ENCODE results near the gene CDYL2.

Gene CDYL2

DNA sequence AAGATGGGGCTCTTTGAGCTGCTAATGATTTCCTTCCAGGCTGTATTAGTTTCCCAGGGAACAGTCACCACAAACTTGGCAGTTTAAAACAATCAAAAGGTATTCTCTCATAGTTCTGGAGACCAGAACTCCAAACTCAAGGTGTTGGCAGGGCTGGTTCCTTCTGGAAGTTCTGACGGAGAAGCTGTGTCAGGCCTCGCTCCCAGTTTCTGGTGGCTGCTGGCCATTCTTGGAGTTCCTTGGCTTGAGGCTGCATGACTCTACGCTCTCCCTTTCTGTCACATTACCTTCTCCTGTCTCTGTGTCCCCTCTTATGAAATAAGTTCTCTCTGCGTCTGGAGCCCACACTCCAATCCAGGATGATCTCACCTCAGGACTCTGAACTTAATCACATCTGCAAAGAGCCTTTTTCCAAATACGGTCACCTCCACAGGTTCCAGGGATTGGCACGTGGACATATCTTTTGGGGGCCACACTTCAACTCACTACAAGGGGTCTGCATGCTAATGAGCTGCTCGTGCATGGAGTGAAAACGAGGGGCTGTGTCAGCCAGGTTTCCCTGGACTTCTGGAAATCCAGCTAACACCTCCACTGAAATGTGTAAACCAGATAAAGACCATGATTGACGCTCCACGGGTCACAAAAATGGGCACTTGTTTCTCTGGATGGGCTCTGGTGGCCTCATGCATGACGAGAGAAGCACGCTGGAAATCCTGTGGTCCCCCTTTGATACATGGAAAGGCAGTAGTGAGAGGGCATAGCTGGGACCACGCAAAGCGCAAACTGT is 185.3 kb downstream of the CDYL2 start:
- no peak for DNase-seq

DNA sequence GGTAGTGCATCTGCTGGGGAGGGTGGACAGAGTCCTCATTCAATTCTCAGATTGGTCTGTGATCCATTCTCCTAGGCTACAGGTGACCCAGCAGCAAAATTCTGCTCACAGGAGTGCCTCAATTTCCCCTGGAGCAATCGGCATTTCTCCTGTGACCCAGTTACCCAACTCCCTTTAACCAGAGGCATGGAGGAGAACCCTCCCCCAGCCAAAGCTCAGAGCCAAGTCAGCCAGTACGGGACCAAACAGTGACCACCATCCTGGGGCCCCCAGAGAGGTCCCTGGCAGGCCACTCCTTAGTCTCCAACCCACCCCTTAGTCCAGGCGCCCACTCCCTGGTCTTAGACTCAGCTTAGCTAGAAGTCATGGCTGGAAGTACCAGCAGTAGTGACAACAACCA is 188.0 kb downstream of the CDYL2 start:
- no peak for DNase-seq

DNA sequence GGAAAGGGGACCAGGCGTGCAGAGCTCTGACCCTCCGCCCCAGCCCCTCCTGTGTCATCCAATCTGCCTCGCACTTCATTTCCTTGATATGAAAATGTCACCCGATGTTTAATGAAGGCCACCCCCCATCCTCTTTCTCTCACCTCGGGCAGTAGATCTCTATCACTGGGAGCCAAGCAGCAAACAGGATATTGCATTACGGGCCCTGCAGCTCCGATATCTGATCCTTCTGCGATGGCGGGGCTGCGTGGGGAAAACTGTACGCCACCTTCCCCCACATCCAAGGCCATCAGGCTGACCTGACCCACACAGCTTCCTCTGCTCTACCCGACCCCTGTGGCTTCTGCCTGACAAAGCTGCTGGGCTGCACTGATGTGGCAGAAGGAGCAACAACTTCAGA is 188.7 kb downstream of the CDYL2 start:
- DNase-seq = no peak

DNA sequence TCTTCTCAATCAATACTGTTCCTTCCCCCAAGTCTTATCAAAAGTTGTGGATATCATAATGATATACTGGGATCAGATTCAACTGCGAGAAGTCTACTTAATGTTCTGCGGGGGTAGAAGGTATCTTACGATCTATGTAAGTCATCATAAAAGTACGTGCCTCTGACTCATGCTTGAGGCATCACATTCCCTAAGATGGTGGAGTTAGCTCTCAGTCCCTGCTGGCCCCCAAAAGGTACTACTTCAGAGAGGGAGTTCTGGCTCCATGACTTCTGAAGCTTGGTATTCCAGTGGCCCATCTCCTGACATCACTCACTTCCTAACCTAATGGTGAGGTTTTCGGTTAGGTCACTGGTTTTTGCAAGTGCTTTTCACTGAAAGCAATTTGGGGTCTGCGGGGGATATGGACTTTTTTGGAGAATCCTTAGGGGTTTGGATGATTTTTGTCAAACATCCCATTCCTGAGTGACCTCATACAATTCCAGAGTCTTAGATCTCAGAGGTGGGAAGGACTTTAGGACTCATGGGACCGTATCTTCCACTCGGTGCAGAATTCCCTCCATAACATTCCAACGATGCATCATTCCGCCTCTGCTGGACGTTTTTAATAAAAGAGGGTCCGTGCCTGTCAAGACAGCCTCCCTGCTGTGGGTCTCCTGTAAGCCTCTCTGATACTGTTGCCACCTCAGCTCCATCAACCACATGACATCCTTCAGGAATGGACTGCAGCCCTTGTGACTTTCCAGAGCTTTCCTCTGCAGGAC is 189.3 kb downstream of the CDYL2 start:
- DNase-seq = no peak

DNA sequence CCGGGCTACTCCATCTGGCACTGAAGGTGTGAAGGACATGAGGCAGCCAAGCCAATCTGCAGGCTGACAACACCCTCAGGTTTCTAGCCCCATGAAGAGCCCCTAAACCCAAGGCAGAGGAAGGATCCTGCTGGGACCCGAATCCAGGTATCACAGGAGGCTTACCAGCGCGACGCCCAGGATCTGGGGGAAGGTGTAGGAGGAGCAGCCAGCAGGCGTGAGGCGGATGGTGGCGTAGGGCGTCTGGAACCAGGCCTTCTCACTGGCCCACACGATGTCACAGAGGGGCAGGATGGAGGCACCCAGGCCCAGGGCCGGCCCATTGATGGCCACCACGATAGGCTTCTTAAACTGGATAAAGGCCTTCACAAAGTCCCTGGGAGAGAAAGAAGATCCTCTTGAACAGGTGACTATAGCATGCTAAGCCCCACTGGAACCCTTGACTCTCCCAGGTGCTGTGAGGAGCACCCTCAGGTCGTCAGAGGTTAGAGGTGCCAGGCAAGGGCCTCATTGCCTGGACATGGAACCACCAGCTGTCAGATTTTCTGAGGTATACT is 191.9 kb downstream of the CDYL2 start:
- DNase-seq = no peak

DNA sequence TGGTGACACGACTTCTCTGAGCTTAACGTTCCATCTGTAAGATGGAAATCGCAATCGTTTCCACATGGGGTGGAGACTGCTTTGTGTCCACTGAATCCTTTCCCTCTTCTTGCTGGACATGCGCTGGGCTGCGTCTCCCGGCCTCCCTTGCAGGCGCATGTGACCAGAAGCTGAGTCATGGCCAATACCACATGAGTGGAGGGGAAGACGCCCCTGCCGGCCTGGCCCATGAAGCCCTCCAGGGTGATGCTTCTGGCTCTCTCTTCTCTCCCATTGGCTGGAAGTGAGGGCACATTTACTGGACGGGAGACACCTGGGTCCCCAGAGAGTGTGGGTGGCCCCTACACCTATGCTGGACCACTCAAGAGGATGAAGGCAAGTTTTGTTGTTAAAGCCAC is 192.5 kb downstream of the CDYL2 start:
- no peak for DNase-seq

DNA sequence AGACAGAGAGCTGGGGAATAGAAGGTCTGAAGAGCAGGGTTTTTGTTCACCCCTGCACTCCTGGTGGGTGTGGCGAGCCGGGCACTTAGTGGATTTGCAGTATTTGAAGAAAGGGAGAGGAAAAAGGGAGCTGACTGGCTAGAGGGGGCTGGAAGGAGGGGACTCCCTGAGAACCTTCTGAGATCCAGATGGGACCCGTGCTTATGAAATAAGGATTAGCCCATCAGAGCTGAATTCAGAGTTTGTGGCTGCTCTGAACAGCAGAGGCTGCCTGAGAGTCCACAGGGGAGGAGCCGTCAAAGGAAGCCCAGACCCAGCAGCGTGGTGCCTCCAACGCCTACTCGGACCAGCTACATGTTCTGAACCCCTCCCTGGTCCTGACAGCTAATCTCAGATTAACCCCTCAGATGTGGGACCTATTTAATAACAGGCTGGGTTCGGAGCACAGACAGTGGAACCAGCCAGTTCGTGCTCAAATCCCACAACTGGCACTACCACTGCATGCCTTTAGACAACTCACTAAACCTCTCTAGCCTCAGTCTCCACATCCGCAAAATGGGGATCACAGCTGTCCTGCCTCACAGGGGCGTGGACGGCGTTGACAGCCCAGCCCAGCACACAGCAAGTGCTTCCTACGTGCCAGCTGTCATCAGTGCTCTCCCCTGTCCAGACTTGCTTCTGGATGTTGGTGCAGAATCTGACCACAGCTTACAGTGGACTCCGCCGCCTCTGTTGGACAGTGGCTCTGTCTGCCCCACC is 193.0 kb downstream of the CDYL2 start:
- no peak for DNase-seq

DNA sequence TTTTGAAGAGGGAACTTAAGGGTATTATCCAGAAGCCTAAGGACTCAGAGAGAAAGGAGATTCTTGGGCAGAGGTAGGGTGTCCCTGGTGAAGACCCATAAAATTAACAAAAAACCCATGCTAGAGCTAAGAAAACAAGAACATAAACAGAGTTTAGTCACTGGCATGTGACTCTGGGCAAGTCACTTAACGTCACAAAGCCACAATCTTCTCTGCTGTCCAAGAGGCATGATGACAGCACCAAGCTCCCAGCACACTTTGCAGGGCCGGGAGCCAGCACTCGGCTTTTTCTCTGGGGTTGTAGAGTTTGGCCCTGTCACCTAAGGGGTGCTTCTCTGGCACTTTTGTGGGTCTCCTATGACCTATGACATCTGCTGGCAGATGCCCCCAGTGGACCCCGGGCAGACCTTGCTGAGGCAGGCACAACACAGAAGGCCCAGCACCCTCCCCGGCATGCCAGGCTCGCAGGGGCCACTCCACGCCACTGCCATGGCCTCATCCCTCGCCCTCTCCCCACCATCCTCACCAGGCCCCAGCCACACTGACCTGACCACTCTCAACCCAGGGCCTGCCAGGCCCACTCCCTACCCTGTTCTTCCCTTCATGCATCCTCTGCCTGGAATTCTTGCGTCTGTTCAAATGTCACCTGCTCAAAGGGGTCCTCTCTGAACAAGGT is 193.8 kb downstream of the CDYL2 start:
- no peak for DNase-seq

DNA sequence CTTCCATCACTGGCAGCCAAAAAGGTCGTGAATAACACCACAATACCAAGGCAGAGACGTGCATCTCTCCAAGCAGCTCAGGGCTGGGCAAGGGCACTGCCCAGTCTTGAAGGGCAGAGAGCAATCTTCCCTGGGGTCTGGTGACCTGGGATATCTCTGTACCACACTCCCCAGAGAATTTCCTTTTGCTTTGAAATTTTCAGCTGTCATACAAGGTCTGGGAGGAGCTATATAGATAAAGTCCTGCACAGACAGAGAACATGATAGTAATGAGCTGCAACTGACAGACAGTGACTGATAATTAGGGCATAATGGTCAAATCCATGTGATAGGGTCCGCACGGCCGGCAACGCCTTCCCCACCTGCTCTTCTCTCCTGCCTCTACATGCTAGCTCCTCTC is 195.5 kb downstream of the CDYL2 start:
- no peak for DNase-seq

DNA sequence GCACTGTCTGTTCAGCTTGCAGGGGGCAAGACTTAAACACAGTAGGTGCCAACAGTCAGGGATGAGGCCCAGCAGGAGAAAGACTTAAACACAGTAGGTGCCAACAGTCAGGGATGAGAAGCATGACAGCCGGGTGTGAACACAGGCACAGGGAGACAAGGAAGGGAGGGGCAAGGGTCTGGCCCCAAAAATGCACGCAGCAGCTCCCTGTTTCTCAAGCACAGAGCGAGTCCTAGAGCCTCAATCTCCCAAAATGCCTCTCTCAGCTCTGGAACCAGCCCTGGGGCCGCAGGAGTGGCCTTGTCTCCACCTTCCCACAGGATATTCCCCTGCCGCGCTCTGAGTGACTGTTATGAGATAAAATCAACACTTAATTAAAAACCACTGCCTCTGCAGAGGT is 197.2 kb downstream of the CDYL2 start:
- no peak for DNase-seq

DNA sequence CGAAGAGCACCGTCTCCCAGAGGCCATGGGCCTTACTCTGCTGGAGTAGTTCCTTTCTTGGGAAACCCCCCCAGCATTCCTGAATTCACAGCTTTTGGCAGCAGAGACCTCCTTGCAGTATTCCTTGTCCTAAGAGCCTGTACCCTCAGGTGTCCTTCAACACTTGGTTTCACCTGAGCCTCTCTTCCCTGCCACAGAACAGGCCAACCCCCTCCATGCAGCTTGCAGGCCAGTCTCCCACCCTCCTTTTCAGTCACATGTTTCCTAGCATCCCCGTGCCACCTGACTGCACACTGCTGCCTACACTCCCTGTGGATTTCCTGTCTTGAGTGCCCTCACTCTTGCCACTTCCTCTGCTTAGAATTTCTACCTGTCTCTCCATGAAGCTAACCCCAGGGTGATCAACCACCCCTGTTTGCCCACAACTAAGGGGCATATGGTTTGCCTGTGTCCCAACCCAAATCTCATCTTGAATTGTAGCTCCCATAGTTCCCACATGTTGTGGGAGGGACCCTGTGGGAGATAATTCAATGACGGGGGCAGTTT is 198.1 kb downstream of the CDYL2 start:
- no peak for DNase-seq

DNA sequence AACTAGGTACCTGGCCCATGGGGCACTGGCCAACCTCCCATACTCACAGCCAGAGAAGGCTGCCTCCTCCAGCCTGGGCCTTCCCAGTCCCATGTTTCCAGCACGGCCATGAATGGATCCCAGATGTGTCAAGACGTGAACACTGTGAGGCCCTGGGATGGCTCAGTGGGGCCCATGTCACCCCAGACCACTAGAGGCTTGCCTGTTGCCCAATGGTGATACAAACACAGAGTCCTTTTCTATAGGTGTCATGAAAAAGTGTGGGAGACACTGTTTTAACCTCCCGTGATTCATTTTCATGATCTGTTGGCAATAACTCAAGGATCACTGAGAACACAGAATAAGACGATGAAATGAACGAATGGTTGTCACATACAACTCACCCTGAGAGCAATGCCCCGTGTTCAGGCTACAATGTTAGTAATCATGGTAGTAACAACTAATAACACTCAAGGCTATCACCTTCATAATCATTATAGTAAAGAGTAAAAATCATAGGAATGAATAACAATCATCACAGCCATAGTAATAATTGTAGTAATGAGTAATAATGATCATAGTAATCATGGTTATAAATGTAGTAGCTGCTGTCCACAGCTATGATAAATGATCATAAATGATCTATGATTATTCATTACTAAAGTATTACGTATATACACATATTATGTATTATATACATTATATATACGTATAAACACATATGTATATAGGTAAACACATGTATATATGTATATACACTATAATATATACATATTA is 199.6 kb downstream of the CDYL2 start:
- no peak for DNase-seq

DNA sequence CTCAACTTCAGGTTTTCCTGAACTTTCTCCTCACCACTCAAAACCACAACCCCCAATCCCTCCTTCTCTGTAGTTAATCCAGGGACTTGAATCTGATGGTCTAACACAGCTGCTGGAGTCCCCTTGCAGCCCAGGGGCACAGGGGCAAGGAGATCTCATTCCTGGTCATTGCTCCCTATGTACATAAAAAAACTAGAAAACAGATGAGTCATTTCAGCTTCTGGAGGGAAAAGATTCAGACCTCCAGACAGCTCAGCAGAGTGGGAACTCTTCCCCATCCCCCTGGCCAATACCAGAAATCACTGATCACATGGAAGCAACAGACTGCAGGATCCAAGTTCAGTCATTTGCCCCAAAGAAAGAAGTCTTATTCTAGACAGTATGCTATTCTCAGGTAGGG is 201.5 kb downstream of the CDYL2 start:
- no peak for DNase-seq

DNA sequence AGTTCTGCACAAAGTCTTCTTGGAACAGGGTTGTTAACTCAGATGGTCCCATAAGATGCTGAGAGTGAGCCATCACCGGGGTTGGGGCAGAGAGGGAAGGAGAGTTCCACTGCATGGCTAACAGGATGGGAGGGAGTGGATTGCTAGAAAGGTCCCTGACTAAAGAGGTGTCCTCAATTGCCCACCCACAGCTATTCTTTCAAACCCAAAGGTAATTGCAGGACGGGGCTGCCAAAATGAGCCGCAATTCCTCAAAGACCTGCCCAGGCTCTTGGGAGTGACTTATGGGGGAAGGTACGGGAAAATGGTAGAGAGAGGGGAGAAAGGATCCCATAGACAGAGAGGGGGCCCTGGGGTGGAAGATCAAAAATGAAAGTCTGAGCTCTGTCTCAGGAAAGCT is 203.2 kb downstream of the CDYL2 start:
- no peak for DNase-seq

DNA sequence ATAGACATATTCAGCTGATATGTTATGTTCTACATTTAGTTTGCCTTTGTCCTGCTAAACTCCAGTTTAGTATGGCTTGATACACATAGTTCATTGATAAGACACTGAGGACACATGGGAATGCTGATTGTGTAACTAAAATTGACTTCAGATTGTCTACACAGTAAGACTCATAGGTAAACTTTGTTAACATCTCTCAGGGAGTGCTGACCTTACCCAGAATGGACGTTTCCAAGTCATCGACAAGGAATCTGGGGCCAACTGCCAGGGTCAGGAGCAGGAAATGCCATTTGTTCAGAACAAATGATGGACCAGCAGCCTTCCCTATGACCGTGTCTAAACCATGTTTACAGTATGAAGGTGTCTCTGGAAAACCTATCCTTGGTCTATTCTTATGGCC is 204.9 kb downstream of the CDYL2 start:
- DNase-seq = no peak

DNA sequence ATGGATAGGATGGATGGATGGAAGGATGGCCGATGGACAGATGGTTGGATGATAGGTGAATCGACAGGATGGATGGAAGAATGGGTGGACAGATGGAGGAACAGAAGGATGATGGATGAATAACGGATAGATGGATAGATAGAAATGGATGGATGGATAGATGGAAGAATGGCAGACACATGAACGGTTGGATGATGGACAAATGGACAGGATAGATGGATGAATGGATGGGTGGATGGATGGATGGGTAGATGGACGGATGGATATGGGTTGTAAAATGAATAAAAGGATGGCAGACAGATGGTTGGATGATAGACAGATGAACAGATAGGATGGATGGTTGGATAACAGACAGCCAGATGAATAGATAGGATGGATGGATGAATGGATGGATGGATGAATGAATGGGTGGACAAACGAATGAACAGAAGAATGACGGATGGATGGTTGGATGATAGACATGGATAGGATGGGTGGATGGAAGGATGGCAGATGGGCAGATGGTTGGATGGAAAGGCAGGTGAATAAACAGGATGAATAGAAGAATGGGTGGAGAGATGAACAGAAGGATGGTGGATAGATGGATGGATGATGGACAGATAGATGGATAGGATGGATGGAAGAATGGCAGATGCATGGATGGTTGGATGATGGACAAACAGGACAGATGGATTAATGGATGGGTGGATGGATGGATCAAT is 207.7 kb downstream of the CDYL2 start:
- no peak for DNase-seq

DNA sequence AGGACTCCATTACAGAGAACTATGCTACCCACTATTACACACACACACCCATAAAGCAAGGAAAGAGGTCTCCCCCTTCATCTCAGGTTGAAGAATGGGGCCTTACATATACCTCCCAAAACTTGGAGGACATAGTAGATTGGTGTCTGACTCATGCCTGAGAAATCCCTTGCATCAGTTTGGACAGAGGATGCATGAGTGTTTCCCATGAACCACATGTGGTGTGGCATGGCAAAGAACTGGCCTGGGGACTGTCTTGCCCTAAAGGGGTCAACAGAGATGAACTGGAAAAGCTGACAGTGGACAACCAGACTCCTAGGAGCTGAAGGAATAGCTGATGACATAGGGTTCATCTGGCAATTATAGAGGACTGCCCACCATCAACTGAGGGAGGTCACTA is 209.6 kb downstream of the CDYL2 start:
- DNase-seq = no peak

DNA sequence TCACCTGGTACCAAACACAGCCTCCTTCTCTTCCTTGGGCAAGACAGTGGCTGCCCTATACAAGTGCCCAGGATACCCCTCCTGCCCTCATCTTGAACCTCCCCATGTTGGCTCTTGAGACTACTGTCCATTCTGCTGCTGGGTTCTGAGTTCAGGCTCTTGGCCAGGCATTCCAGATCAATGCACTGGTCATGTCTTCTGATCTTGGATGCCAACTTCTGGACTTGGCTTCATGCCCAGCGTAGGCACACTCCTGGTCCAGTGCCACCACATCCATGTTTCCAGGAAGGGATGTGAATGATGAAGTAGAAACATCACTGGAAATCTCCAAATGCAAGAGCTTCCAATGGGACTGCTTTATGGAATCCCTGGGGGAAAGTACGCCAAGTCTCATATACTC is 212.1 kb downstream of the CDYL2 start:
- DNase-seq = no peak

DNA sequence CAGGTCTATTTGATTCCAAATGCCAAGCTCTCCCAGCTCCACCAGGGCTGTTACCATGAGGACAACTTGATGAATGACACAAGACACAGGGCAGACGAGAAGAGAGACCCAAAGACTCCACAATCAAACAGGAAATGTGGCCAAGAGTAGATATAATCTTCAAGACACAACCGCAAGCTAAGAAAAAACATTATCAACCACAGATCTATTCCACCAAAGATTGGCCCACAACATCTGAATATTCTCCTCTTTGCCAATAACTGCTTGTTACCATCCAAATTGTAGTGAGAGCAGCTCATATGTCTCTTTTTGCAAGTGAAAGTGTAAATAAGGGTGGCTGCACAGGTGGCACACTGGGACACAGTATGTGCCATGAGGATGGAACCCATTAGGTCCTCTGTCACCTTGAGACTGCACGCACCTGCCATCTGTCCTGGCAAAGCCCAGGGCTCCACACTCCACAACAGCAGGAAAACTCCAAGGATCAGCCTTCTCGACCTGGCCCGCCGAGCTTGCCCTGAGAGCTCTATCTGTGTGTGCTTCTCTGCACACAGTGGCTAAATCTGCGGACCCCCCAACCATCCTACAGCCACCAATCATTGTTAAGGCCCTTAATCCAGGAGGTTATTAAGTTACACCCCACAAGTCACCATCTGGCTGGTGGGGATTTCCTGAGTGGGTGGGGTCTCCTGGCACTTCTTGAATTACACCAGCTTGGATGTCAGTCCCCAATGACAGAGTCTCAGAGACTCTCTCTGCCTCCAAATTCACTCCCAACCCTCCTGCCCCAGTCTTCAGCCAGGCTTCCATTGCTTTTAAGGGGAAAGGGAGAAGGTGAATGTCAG is 213.1 kb downstream of the CDYL2 start:
- DNase-seq = no peak

DNA sequence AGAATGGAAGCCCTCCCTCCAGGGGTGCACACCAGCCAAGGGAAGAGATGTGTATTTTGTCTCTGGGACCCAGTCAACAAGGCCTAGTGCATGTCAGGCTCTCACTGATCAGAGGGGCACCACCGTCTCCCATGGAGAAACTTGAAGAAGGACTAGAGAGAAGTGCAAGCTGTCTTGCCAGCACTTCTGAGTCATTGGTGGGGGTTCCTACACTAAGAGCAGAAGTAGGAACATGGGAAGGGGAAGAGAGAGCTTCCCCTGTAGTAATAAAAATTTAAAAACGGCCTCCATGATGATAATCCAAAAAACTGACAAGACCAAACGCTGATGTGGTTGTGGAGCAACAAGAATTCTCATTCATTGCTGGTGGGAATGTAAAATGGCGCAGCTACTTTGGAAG is 217.3 kb downstream of the CDYL2 start:
- no peak for DNase-seq
